ENCODE data around the gene BLOC1S4.

The BLOC1S4 gene

GRCh38 chr4:6699903-6700302 lies 16.1 kb upstream of the BLOC1S4 start:
- no peak for TF ChIP-seq CTCF (conservative IDR thresholded peaks at IDR 0.05; ENCODE audit: low read depth, low read length)
- H3K4me3 ChIP-seq (ENCODE audit: low read length), result no peak overlapping the region
- DNase-seq (ENCODE audit: low read depth), result no peak

- TF ChIP-seq CTCF (conservative IDR thresholded peaks at IDR 0.05; ENCODE audit: low read depth, low read length), result peak; percentile 32
- DNase-seq (ENCODE audit: low read depth), result no peak
- H3K4me3 ChIP-seq (ENCODE audit: low read length), result no peak overlapping the region
Observed at GRCh38 chr4:6701371-6701770, 14.6 kb upstream of the BLOC1S4 start.

GRCh38 chr4:6702761-6703160 lies 13.2 kb upstream of the BLOC1S4 start:
- H3K4me3 ChIP-seq (ENCODE audit: low read length), result no peak overlapping the region
- DNase-seq (ENCODE audit: low read depth), result no peak
- no peak for TF ChIP-seq CTCF (conservative IDR thresholded peaks at IDR 0.05; ENCODE audit: low read depth, low read length)

GRCh38 chr4:6703786-6704185 lies 12.2 kb upstream of the BLOC1S4 start:
- no peak overlapping the region for H3K4me3 ChIP-seq (ENCODE audit: low read length)
- no peak for TF ChIP-seq CTCF (conservative IDR thresholded peaks at IDR 0.05; ENCODE audit: low read depth, low read length)
- DNase-seq (ENCODE audit: low read depth), result no peak

GRCh38 chr4:6705646-6706045 lies 10.3 kb upstream of the BLOC1S4 start:
- TF ChIP-seq CTCF (conservative IDR thresholded peaks at IDR 0.05; ENCODE audit: low read depth, low read length), result no peak
- no peak for DNase-seq (ENCODE audit: low read depth)
- no peak overlapping the region for H3K4me3 ChIP-seq (ENCODE audit: low read length)

GRCh38 chr4:6706173-6706572 lies 9.8 kb upstream of the BLOC1S4 start:
- no peak for DNase-seq (ENCODE audit: low read depth)
- TF ChIP-seq CTCF (conservative IDR thresholded peaks at IDR 0.05; ENCODE audit: low read depth, low read length), result no peak
- no peak overlapping the region for H3K4me3 ChIP-seq (ENCODE audit: low read length)

- peak; percentile 94 for DNase-seq (ENCODE audit: low read depth)
- no peak for TF ChIP-seq CTCF (conservative IDR thresholded peaks at IDR 0.05; ENCODE audit: low read depth, low read length)
- peak within 1 kb of the TSS; percentile 75 for H3K4me3 ChIP-seq (ENCODE audit: low read length)
Observed at GRCh38 chr4:6709230-6710114, 6.5 kb upstream of the BLOC1S4 start, which contains the start of gene MRFAP1L1. TSS of gene MRFAP1L1 (minus strand) at chr4:6709865. CDS start at chr4:6709629, 236 bp downstream.

All from retinal pigment epithelial cell (primary cell).